ENCODE results near the gene PPP1R9B. TPM values are rescaled to one million over a fixed set of nuclear protein-coding genes. Genes with fewer than 3 reads are reported as not detected.

PPP1R9B gene
- total RNA-seq, 1 experiment from 2014 or later, result 112 TPM

DNA sequence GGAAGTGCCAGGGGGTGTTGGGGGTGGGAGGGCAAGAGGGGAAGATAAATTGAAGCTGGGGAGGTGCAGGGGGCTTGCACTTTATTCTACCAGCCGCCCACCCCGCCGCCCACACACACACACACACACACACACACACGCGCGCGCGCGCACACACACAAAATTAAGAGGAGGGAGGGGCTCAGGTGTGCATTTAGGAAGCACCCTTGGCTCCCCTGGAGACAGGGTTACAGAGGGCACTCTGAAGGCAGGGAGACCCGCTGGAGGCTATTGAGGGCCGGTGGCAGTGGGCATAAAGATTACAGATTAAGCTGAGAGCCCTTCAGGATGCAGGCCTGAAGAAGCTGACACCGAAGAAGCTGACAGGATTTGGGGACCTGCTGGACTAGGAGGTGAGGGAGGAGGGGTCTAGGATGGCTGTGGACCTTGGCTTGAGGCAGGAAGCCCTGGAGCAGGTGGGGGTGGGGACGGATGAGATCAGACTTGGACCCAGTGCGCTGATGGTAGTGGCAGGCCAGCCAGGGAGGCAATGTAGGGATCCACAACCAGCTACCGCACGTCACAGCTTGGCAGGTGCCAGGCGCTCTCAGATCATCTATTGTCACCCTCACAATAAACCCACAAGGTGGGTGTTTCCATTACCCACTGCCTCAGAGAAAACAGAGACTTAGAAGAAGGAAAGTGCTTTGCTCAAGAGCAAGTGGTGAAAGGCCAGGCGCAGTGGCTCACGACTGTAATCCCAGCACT, 19.7 kb downstream of the PPP1R9B start:
- Histone ChIP-seq H3K4me1 (ENCODE audit: control insufficient read depth in 1 of 2, insufficient read depth in 2 of 2, low read length in 2 of 2) (peaks cover 16 to 32% of the 10 kb centered on the region in 2 experiments), H3K4me2 (ENCODE audit: low read length) (no peak overlapping the region), H3K27ac (ENCODE audit: low read depth, low read length) (no peak overlapping the region), H3K4me3 (replicated peaks in 1 of 2; ENCODE audit: low read depth in 1 of 2, low read length in 2 of 2) (no peak overlapping the region), H3K79me2 (ENCODE audit: insufficient read depth, low read length) (no peaks in the 10 kb centered on the region), H3K36me3 (ENCODE audit: control insufficient read depth in 1 of 2, insufficient read depth in 2 of 2, low read length in 2 of 2) (peaks cover 14 to 16% of the 10 kb centered on the region in 2 experiments; a peak in 3 of 4 replicates), H3K27me3 (ENCODE audit: insufficient read depth, low read length) (no peaks in the 10 kb centered on the region), H3K9me3 (ENCODE audit: control insufficient read depth in 1 of 2, insufficient read depth in 1 of 2, low read depth in 1 of 2, low read length in 2 of 2) (no peaks in the 10 kb centered on the region), H2AFZ (ENCODE audit: low read depth, low read length, poor library complexity, severe bottlenecking) (no peak overlapping the region), H4K20me1 (ENCODE audit: insufficient read depth) (no peaks in the 10 kb centered on the region), H3K9ac (ENCODE audit: low read length) (no peak overlapping the region), H3K9me2 (ENCODE audit: insufficient read depth) (no peaks in the 10 kb centered on the region)
- no peak for DNase-seq (ENCODE audit: low read depth, low spot score)
- POLR2A ChIA-PET, result interaction anchor here (1.5 kb wide), 1 partner anchor 21 kb away, joined by 4 read pairs; no protein-coding TSS in a partner anchor
- RAD21 ChIA-PET (ENCODE audit: low non-redundant PET in 1 of 2, low total read pairs in 2 of 2, uncharacterized antibody in 2 of 2, unreplicated experiment in 2 of 2), result no interaction called here
- BruUV-seq (replicated peaks), result no TSS peak
- intact Hi-C loops (cut with micrococcal nuclease), result no loop called here
- CTCF ChIA-PET, result interaction anchor here (0.6 to 2.4 kb wide), 2 partner anchors 14 to 18 kb away, joined by 5 to 7 read pairs; no protein-coding TSS in a partner anchor
- no peak for ATAC-seq
- TF ChIP-seq, protein P1, sequence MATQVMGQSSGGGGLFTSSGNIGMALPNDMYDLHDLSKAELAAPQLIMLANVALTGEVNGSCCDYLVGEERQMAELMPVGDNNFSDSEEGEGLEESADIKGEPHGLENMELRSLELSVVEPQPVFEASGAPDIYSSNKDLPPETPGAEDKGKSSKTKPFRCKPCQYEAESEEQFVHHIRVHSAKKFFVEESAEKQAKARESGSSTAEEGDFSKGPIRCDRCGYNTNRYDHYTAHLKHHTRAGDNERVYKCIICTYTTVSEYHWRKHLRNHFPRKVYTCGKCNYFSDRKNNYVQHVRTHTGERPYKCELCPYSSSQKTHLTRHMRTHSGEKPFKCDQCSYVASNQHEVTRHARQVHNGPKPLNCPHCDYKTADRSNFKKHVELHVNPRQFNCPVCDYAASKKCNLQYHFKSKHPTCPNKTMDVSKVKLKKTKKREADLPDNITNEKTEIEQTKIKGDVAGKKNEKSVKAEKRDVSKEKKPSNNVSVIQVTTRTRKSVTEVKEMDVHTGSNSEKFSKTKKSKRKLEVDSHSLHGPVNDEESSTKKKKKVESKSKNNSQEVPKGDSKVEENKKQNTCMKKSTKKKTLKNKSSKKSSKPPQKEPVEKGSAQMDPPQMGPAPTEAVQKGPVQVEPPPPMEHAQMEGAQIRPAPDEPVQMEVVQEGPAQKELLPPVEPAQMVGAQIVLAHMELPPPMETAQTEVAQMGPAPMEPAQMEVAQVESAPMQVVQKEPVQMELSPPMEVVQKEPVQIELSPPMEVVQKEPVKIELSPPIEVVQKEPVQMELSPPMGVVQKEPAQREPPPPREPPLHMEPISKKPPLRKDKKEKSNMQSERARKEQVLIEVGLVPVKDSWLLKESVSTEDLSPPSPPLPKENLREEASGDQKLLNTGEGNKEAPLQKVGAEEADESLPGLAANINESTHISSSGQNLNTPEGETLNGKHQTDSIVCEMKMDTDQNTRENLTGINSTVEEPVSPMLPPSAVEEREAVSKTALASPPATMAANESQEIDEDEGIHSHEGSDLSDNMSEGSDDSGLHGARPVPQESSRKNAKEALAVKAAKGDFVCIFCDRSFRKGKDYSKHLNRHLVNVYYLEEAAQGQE (IDR thresholded peaks at IDR 0.05; ENCODE audit: low read depth), result no peak
- no peak for TF ChIP-seq SRF (IDR thresholded peaks at IDR 0.05; ENCODE audit: low read depth)

Measured in HCT116 (cell line).